Adrenal gland (tissue), 12 donors: ENCODE measurements around the gene STAT3. TPM values are rescaled to one million over a fixed set of nuclear protein-coding genes. Genes with fewer than 3 reads are reported as not detected.
A peak's percentile ranks its signal among the peaks of the same experiment; 100 is the strongest.

Experiments used
- DNase-seq, 7 donors: peaks; one replicate each; pipeline ENCODE4 v3.0.0-alpha.2; 2019 to 2020
- H3K27ac ChIP-seq, 5 donors: fragments of 200-600 bp; sonication (generic) in 4 of 5; 1 replicate in 3 of 5; 2 replicates in 2 of 5; pipeline versions ENCODE4 v1.5.1 to v1.8.0; 2016 to 2020; ENCODE audit warnings: mild to moderate bottlenecking in 1 of 5
- H3K27me3 ChIP-seq: fragments of 200-600 bp; 2 replicates; pipeline ENCODE4 v1.8.0; 2021
- H3K36me3 ChIP-seq, 2 donors: fragments of 200-600 bp; replicated peaks in 1 of 2; 1 replicate in 1 of 2; 2 replicates in 1 of 2; pipeline versions ENCODE4 v1.5.1 to v1.8.0; 2018 to 2022
- H3K4me1 ChIP-seq, 2 donors: fragments of 200-600 bp; replicated peaks in 1 of 2; 1 replicate in 1 of 2; 2 replicates in 1 of 2; pipeline versions ENCODE4 v1.5.1 to v1.8.0; 2018 to 2021
- H3K4me3 ChIP-seq, 4 donors: fragments of 200-600 bp; sonication (generic) in 3 of 4; one replicate each; pipeline ENCODE4 v1.5.1; 2016 to 2018
- H3K9me3 ChIP-seq, 3 donors: fragments of 200-600 bp; sonication (generic) in 1 of 3; replicated peaks in 1 of 3; 1 replicate in 2 of 3; 2 replicates in 1 of 3; pipeline versions ENCODE4 v1.5.1 to v1.8.0; 2016 to 2021
- CTCF ChIP-seq, 6 experiments: fragments of 450-650 bp in 4 of 6; fragments of 200-600 bp in 2 of 6; sonication (generic) in 1 of 6; IDR thresholded peaks; 1 replicate in 5 of 6; 2 replicates in 1 of 6; pipeline versions ENCODE4 v1.5.1 to v1.8.0; 2016 to 2021; ENCODE audit warnings: antibody characterized with exemption in 6 of 6, mild to moderate bottlenecking in 2 of 6, moderate library complexity in 1 of 6
- POLR2A ChIP-seq, 2 donors: fragments of 450-650 bp; IDR thresholded peaks; one replicate each; pipeline ENCODE4 v1.6.1; 2017; ENCODE audit warnings: antibody characterized with exemption in 2 of 2, mild to moderate bottlenecking in 2 of 2, moderate library complexity in 1 of 2
- WGBS, 4 donors: extraction: QIAGEN DNeasy Blood & Tissue Kit in 2 of 4; methylation state at CpG; one replicate each; pipeline versions ENCODE4 v1.1.5 to v1.1.7; 2013 to 2017; 5-methylcytosine and 5-hydroxymethylcytosine counted together
- intact Hi-C, 2 donors: fragments of 100-400 bp; cut with DNase I; formaldehyde crosslinking; loops; one replicate each; pipeline versions ENCODE4 v1.14.1 to v1.15.0; 2022 to 2023
- polyA plus RNA-seq, 3 donors: library from polyadenylated mRNA; stranded (reverse); fragments of 200-250 nt in 2 of 3; fragments of 350-450 nt in 1 of 3; fragmentation: Illumina TruSeq in 1 of 3; extraction: RNeasy Lipid Tissue Mini Kit (QIAGEN cat#74804) in 1 of 3; gene quantifications; one replicate each; pipeline ENCODE4 v1.2.3, GENCODE V29; 2013 to 2014
- total RNA-seq, 9 donors: library from RNA; depleted of rRNA in 4 of 9; stranded (reverse); fragments of >200 nt in 4 of 9; fragments of 120-200 nt in 1 of 9; fragmentation: NEBNext Ultra II Directional in 1 of 9; extraction: Animal tissue kit (Norgen Biotek cat#: 25700) in 1 of 9; gene quantifications; one replicate each; pipeline versions ENCODE4 v1.1.0 to v1.2.4, GENCODE V29; 2013 to 2023
- donor health status: healthy with polysubstance abuse.
- donor health status: Bipolar disorder and iron deficiency.
- donor health status: DM: yes; HTN: yes; CAD: no.
- donor health status: DM: no; HTN: no; CAD: no.
- donor health status: DM: no; HTN: no; CAD: no.
- donor health status: DM: yes; HTN: yes; CAD: no.

The STAT3 gene
- total and polyA plus RNA-seq, 12 donors, result 31.0 to 282 (median 160) TPM

DNA sequence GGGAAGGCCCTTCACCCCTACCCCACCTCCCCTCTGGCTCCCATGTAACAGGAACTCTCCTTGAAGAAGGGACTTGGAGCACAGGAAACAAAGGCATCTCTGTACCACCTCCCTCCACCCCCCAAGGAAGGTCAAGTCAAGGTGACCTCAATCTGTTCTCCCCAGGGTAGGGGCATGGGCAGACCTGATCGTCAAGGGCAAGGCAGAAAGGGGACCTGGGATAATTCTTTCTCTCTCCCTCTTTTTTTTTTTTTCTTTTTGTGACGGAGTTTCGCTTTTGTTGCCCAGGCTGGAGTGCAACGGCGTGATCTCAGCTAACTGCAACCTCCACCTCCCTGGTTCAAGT is 104.2 kb downstream of the STAT3 start:
- no peaks in the 10 kb centered on the region for H3K9me3 ChIP-seq
- peak overlapping the region in 2 of 5 donors; percentile 75 to 80 for H3K27ac ChIP-seq

DNA sequence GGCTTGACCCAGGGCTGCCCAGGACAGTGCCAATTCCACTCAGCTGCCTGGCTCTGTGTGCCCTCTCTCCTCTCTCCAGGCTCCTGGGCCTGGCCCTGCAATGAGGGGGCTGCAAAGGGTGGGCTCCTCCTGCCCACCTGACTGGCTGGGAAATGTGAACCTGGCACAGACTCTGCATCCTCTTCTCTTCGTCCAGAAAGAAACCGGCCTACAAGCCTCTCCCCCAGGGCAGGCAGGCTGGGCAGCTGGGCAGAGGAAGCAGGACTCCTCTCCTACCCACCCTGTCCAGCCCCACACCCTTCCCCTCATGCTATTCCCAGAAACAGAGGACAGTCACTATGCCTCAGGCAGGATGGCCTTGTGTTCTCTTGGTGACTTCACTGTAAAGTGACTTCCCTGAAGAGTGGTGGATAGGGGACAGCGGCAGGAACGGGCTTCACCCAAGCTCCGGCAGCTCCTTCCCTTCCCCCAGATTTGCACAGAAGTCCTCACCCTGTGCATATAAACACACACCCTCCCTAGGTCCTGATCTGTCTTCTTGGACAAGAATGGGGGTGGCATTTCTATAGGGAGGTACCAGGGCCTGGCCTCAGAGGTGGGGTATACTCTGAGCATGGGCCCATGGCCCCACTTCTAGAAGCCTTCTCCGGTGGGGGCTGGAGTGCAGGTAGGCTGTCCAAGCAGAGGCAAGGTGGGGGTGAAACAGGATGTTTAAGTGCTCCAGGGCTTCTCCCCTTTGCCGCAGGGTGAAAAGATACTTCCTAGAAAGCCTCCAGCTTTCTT is 104.8 kb downstream of the STAT3 start:
- peak overlapping the region in 2 of 5 donors; percentile 75 to 80 for H3K27ac ChIP-seq
- peaks cover 17 to 25% of the 10 kb centered on the region in 2 donors for H3K4me1 ChIP-seq
- intact Hi-C loops, result no loop called here
- 62 to 82% (median 80%) methylated on average over 7 of the region's 7 CpGs for WGBS, 4 donors
- H3K9me3 ChIP-seq, result no peaks in the 10 kb centered on the region
- no peaks in the 10 kb centered on the region for H3K36me3 ChIP-seq
- peak; percentile 49 to 85 (median 77) for DNase-seq
- no peaks in the 10 kb centered on the region for H3K27me3 ChIP-seq
- H3K4me3 ChIP-seq, result no peak overlapping the region
- no peak for TF ChIP-seq CTCF (IDR thresholded peaks at IDR 0.05)
- peak in 1 of 2 donors; percentile 38 for TF ChIP-seq POLR2A (IDR thresholded peaks at IDR 0.05)

More for the DNA sequence above, 104.2 kb downstream of the STAT3 start:
- peak in 4 of 7 donors; percentile 5 to 17 (median 8) for DNase-seq
- Histone ChIP-seq H3K4me3 (no peak overlapping the region), H3K4me1 (peaks cover 21 to 29% of the 10 kb centered on the region in 2 donors), H3K36me3 (no peaks in the 10 kb centered on the region), H3K27me3 (no peaks in the 10 kb centered on the region)
- intact Hi-C loops, result no loop called here
- TF ChIP-seq CTCF (IDR thresholded peaks at IDR 0.05) (no peak), POLR2A (IDR thresholded peaks at IDR 0.05) (no peak)
- 92 to 95% (median 93%) methylated on average over 5 of the region's 5 CpGs for whole genome bisulfite sequencing, 4 donors

DNA sequence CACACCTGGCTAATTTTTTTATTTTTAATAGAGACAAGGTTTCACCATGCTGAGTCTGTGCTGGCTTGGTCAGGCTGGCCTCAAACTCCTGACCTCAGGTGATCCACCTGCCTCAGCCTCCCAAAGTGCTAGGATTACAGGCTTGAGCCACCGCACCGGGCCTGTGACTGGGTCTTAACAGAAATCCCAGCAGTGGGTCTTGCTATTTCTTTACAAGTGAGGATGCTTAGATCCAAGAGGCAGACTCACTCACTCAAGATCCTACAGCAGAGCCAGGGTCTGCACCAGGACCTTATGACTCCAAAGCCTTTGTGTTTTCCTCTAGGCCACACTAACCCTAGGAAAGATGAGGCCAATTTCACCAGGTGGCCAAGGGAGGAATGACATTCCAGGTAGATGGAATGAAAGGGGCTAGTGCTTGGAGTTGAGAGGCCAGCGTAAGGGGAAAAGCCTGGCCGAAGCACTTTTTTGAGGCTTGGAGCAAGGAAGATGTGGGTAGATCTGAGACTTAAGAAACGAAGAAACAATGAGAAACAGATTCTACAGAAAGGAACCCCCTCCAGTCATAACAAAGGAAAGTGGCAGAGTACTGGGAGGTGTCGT is 105.7 kb downstream of the STAT3 start:
- intact Hi-C loops, result no loop called here
- WGBS, 4 donors, result 90 to 94% (median 93%) methylated on average over 6 of the region's 6 CpGs
- peak in 5 of 7 donors; percentile 1 to 43 (median 11) for DNase-seq
- H3K4me3 ChIP-seq, result no peak overlapping the region
- H3K27ac ChIP-seq, result peak overlapping the region in 2 of 5 donors; percentile 75 to 80
- TF ChIP-seq CTCF (IDR thresholded peaks at IDR 0.05) (no peak), POLR2A (IDR thresholded peaks at IDR 0.05) (no peak)
- H3K4me1 ChIP-seq, result peaks cover 14 to 25% of the 10 kb centered on the region in 2 donors
- H3K36me3 ChIP-seq, result no peaks in the 10 kb centered on the region
- H3K27me3 ChIP-seq, result no peaks in the 10 kb centered on the region
- H3K9me3 ChIP-seq, result no peaks in the 10 kb centered on the region

DNA sequence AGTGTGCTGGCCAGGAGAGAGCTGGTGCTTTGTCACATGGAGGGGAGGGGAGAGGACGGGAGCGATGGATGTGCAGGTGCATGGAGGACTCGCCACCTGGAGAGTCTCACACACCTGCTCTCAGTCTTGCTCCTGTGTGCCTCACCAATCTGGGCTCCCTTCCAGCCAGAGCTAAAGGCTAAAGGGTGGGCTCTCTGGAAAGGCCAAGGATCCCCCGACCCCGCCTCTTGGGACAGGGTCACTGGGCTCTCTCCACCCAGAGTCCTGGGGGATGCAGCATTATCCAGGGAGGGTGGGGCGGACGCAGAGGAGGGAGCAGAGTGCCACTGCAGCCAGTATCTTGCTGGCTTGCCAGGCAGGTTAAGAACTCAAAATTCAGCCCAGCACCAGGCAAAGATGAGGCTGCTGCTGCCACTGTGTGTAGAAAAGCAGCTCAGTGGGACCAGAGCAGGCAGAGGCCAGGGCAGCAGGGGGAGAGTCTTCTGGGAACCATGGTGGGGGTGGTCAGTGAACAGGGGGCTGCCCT is 106.6 kb downstream of the STAT3 start:
- WGBS, 4 donors, result 80 to 90% (median 85%) methylated on average over 5 to 7 of the region's 7 CpGs
- DNase-seq, result peak; percentile 1 to 54 (median 19)
- peak overlapping the region in 1 of 5 donors; percentile 80 for H3K27ac ChIP-seq
- H3K36me3 ChIP-seq, result no peaks in the 10 kb centered on the region
- no peaks in the 10 kb centered on the region for H3K9me3 ChIP-seq
- intact Hi-C loops, result no loop called here
- H3K27me3 ChIP-seq, result no peaks in the 10 kb centered on the region
- no peak for TF ChIP-seq CTCF (IDR thresholded peaks at IDR 0.05)
- TF ChIP-seq POLR2A (IDR thresholded peaks at IDR 0.05), result no peak
- peaks cover 5 to 24% of the 10 kb centered on the region in 2 donors for H3K4me1 ChIP-seq
- H3K4me3 ChIP-seq, result no peak overlapping the region
